ENCODE results near the gene UGT1A5.

The UGT1A5 gene

DNA sequence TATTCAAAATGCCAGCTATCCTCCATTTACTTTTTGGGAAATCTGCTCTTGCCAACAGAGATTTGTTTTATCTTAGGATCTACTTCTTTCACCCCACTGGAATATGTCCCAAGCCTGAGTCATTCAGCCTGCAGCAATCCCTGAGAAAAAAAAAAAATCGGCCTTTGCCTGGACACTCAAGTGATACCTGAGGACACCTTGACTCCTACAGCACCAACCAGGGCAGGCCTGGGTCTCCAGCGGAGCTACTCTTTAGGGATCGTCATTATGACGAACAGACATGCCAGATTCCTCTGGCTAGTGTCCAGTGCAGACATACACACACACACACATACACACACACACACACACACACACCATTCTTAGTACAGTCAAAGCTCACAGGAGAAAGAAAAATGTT is 22.3 kb upstream of the UGT1A5 start:
- TF ChIP-seq, protein P1, sequence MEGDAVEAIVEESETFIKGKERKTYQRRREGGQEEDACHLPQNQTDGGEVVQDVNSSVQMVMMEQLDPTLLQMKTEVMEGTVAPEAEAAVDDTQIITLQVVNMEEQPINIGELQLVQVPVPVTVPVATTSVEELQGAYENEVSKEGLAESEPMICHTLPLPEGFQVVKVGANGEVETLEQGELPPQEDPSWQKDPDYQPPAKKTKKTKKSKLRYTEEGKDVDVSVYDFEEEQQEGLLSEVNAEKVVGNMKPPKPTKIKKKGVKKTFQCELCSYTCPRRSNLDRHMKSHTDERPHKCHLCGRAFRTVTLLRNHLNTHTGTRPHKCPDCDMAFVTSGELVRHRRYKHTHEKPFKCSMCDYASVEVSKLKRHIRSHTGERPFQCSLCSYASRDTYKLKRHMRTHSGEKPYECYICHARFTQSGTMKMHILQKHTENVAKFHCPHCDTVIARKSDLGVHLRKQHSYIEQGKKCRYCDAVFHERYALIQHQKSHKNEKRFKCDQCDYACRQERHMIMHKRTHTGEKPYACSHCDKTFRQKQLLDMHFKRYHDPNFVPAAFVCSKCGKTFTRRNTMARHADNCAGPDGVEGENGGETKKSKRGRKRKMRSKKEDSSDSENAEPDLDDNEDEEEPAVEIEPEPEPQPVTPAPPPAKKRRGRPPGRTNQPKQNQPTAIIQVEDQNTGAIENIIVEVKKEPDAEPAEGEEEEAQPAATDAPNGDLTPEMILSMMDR (IDR thresholded peaks at IDR 0.05; ENCODE audit: low read depth, low read length): no peak
- no peak overlapping the region for H3K27ac ChIP-seq
- H3K9me3 ChIP-seq (ENCODE audit: severe bottlenecking): no peaks in the 10 kb centered on the region
- no peaks in the 10 kb centered on the region for H3K36me3 ChIP-seq
- H3K4me3 ChIP-seq (ENCODE audit: low read depth, low read length): no peak overlapping the region
- no peaks in the 10 kb centered on the region for H3K27me3 ChIP-seq (ENCODE audit: insufficient read depth, low read depth, severe bottlenecking)
- no peak for DNase-seq

DNA sequence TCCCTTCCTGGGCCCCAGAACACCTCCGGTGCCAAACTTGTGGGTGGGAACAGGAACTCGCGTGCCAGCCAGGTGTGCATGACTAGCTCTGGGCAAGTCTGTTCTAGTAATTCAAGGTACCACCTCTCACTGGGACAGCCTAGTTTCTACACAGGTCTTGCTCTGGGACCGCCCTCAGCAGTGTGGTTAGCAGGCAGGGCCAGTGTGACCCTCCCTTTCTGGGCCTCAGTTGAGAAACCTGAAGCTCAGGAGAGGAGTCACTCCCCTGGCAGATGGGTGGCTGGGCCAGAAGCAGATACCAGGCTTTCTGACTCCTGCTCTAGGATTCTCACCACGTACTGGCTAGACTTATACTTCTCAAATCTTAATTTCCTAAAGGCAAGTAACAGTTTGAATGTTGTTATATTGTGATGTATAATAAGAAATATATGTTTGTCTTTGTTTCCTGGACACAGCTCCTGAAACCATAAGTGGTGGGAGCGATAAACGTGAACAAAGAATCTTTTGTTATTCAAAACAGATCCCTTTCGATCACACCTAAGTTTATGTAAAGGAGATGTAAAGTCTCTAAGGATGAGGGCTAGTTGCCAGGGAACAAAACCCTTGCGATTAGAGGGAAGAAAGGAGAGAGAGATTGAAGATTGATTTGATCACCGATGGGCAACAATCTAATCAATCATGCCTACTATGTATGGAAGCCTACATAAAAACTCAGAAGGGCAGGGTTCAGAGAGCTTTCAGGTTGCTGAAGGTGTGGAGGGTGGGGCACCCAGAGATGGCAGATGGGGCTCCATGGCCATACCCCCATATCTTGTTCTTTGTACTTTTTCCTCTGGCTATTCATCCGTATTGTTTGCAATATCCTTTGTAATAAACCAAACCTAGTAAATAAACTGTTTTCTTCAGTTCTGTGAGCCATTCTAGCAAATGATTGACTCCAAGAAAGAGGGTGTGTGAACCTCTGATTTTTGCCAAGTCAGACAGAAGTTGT is 21.0 kb upstream of the UGT1A5 start:
- H3K36me3 ChIP-seq: no peaks in the 10 kb centered on the region
- DNase-seq: no peak
- TF ChIP-seq, protein P1 (IDR thresholded peaks at IDR 0.05; ENCODE audit: low read depth, low read length): no peak
- no peak overlapping the region for H3K4me3 ChIP-seq (ENCODE audit: low read depth, low read length)
- H3K9me3 ChIP-seq (ENCODE audit: severe bottlenecking): no peaks in the 10 kb centered on the region
- H3K27me3 ChIP-seq (ENCODE audit: insufficient read depth, low read depth, severe bottlenecking): no peaks in the 10 kb centered on the region
- no peak overlapping the region for H3K27ac ChIP-seq

DNA sequence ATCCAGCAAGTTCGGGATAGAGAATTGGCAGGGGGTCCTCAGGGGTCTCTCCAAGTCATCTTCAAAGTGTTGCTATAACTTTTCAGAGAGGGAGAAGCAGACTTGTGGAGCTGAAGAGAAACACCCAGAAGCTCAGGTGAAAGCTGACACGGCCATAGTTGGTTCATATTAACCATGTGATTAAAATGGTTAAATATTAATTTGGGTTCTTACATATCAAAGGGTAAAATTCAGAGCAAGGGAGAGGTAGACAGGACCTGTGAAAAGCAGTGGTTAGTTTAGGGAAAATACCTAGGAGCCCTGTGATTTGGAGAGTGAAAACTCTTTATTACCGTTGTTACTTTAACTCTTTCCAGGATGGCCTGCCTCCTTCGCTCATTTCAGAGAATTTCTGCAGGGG is 20.1 kb upstream of the UGT1A5 start, which contains the start of gene UGT1A6:
TSS of gene UGT1A6 (plus strand) at position 243 of the 400 bp plus-strand sequence. CDS start at position 358, 115 bp downstream.
- Histone ChIP-seq H3K27ac (no peak within 1 kb of the TSS), H3K4me3 (ENCODE audit: low read depth, low read length) (no peak within 1 kb of the TSS), H3K36me3 (no peaks in the 10 kb centered on the region), H3K9me3 (ENCODE audit: severe bottlenecking) (no peaks in the 10 kb centered on the region), H3K27me3 (ENCODE audit: insufficient read depth, low read depth, severe bottlenecking) (no peaks in the 10 kb centered on the region)
- no peak for DNase-seq
- TF ChIP-seq, protein P1 (IDR thresholded peaks at IDR 0.05; ENCODE audit: low read depth, low read length): no peak

DNA sequence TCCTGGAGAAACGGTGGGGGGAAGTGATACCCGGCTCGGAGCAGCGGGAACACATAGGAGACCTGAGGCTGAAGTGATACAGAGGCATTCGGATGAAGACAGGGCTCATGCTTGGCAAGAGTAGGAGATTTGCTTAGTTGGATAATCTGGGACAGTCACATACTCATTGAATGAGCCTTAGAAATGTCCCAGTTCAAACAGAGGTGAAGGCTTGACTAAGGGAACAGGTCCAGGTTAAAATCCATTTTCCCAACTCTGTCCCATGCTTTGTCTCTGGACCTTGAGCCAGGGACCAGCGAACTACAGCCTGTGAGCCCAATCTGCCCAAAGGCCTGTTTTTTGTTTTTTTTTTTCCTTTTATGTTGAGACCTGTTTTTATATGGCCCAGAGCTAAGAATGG is 18.7 kb upstream of the UGT1A5 start:
- Histone ChIP-seq H3K27ac (no peak overlapping the region), H3K4me3 (ENCODE audit: low read depth, low read length) (no peak overlapping the region), H3K27me3 (ENCODE audit: insufficient read depth, low read depth, severe bottlenecking) (no peaks in the 10 kb centered on the region), H3K9me3 (ENCODE audit: severe bottlenecking) (no peaks in the 10 kb centered on the region), H3K36me3 (no peaks in the 10 kb centered on the region)
- TF ChIP-seq, protein P1 (IDR thresholded peaks at IDR 0.05; ENCODE audit: low read depth, low read length): no peak
- DNase-seq: no peak

DNA sequence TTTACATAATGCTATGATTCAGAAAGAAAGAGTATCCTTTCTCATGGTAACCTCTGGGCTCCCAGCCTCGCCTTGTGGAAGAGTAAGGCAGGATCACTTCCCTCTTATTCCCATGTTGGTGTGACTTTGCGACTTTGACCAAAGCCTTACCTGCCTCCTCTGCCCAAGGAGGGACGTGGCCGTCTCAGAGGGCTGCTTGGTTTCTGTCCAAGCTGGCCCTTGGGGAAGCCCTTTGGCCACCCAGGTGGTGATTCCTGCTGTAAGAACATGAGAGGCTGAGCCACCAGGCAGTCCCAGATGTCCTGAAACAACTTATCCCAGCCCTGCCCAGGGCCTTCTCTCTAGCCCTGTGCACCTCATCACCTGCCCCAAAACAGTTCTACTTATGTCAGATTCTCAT is 14.0 kb upstream of the UGT1A5 start:
- H3K36me3 ChIP-seq: no peaks in the 10 kb centered on the region
- peaks cover 2% of the 10 kb centered on the region for H3K9me3 ChIP-seq (ENCODE audit: severe bottlenecking)
- H3K27me3 ChIP-seq (ENCODE audit: insufficient read depth, low read depth, severe bottlenecking): no peaks in the 10 kb centered on the region
- DNase-seq: no peak
- TF ChIP-seq, protein P1 (IDR thresholded peaks at IDR 0.05; ENCODE audit: low read depth, low read length): no peak
- H3K4me3 ChIP-seq (ENCODE audit: low read depth, low read length): no peak overlapping the region
- no peak overlapping the region for H3K27ac ChIP-seq

All from WERI-Rb-1 (cell line).